Activated CD4-positive, alpha-beta T cell treated with anti-CD3 and anti-CD28 coated beads, Interleukin-2, amount 10 ng/mL, durations not matched to agents 7 days and 5 days (primary cell): ENCODE measurements around the gene PMEPA1. TPM values are rescaled to one million over a fixed set of nuclear protein-coding genes. Genes with fewer than 3 reads are reported as not detected.
A peak's percentile ranks its signal among the peaks of the same experiment; 100 is the strongest.

ENCODE experiments used
- CTCF ChIA-PET: fragments of 350-600 bp; sonication (Branson Sonifier 250); formaldehyde crosslinking; loops from one replicate; lab custom pipeline; 2021; ENCODE audit warnings: antibody characterized with exemption; lab: Charles Lee
- POLR2A ChIA-PET: fragments of 350-600 bp; sonication (Branson Sonifier 250); formaldehyde crosslinking; loops from one replicate; lab custom pipeline; 2021; ENCODE audit warnings: antibody characterized with exemption; lab: Charles Lee
- DNase-seq: peaks from one replicate; pipeline ENCODE4 v3.0.0-alpha.2; 2020
- H3K27ac Mint-ChIP-seq: one replicate; pipeline ENCODE4 v1.8.0; 2021; ENCODE audit warnings: mild to moderate bottlenecking, moderate library complexity, mixed read lengths
- H3K27me3 Mint-ChIP-seq: one replicate; pipeline ENCODE4 v1.8.0; 2021; ENCODE audit warnings: mixed read lengths
- H3K36me3 Mint-ChIP-seq: one replicate; pipeline ENCODE4 v1.8.0; 2021; ENCODE audit warnings: low read depth, mixed read lengths
- H3K4me1 Mint-ChIP-seq: one replicate; pipeline ENCODE4 v1.8.0; 2021; ENCODE audit warnings: mixed read lengths
- H3K4me3 Mint-ChIP-seq: one replicate; pipeline ENCODE4 v1.8.0; 2021; ENCODE audit warnings: mild to moderate bottlenecking, moderate library complexity, mixed read lengths
- H3K9me3 Mint-ChIP-seq: one replicate; pipeline ENCODE4 v1.8.0; 2021; ENCODE audit warnings: mixed read lengths
- total RNA-seq, 2 experiments: library from RNA; stranded (reverse); gene quantifications; one replicate each; pipeline ENCODE4 v1.2.3, GENCODE V29; 2021

The PMEPA1 gene
- total RNA-seq, 2 experiments from 2014 or later, result 0.72 to 1.1 TPM

DNA sequence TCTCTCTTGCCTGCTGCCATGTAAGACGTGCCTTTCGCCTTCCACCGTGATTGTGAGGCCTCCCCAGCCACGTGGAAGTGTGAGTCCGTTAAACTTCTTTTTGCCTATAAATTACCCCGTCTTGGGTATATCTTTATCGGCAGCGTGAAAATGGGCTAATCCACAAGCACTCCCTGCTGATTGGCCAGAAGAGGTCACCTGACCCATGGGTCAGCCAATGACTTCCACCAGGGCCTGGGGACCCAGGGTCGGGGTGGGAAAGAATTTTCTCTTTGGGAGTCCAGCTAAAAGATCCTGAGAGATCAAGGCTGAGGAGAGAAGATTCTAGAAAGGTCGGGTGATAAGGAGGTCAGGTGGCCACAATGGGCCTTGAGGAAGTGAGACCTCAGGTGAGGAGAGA, 106.7 kb downstream of the PMEPA1 start:
- no peak overlapping the region for H3K27ac Mint-ChIP-seq
- H3K36me3 Mint-ChIP-seq, result peaks cover 15% of the 10 kb centered on the region
- ChIA-PET CTCF (interaction anchor here (0.6 kb wide), 1 partner anchor 87 kb away, joined by 3 read pairs; no protein-coding TSS in a partner anchor), POLR2A (no interaction called here)
- no peaks in the 10 kb centered on the region for H3K9me3 Mint-ChIP-seq
- H3K27me3 Mint-ChIP-seq, result peaks cover 8% of the 10 kb centered on the region
- peaks cover 35% of the 10 kb centered on the region for H3K4me1 Mint-ChIP-seq
- no peak for DNase-seq
- H3K4me3 Mint-ChIP-seq, result no peak overlapping the region

DNA sequence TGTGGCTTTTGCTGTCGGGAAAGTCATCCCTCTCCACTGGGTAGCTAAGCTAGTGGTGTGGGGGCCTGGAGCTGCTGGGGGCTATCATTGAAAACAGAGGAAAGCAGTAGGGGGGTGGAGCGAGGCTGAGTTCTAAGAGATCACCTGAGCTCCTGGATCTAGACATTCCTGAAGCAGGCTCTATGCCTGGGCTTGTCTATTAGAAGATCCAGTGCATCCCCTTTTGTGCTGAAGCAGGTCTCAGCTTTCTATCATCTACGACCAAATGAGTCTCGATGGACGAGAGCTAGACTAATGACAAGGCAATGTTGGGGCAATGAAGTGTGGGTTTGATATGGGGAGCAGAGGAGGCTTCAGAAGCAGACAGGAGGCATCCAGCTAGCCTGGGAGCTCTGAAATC, 108.1 kb downstream of the PMEPA1 start:
- CTCF ChIA-PET, result interaction anchor here (0.6 to 1.7 kb wide), 4 partner anchors 9 to 81 kb away, joined by 3 to 8 read pairs (median 4); partner anchors contain the start of gene ZBP1
- Mint-ChIP-seq H3K4me3 (no peak overlapping the region), H3K9me3 (no peaks in the 10 kb centered on the region), H3K27ac (no peak overlapping the region), H3K4me1 (peaks cover 35% of the 10 kb centered on the region), H3K27me3 (peaks cover 8% of the 10 kb centered on the region), H3K36me3 (peaks cover 6% of the 10 kb centered on the region)
- POLR2A ChIA-PET, result no interaction called here
- no peak for DNase-seq

DNA sequence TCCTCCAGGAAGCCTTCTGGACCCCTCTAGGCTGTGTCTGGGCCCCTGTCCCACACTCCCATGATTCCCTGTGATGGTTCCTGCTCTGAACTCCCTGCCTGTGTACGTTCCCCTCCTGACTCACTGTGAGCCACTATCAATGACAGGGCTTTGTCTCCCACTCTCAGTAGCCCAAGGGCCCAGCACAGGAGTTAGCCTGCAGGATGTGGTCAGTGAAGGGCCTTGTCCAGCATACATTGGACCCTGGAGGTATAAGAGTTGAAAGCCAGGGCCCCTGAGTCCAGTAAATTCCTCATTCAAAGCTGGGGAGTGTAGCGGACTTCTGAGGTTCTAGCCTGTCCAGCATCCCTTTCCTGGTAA, 108.6 kb downstream of the PMEPA1 start:
- Mint-ChIP-seq H3K27ac (peak overlapping the region; percentile 25), H3K36me3 (peaks cover 6% of the 10 kb centered on the region), H3K27me3 (peaks cover 8% of the 10 kb centered on the region), H3K4me1 (peaks cover 34% of the 10 kb centered on the region), H3K4me3 (no peak overlapping the region), H3K9me3 (no peaks in the 10 kb centered on the region)
- POLR2A ChIA-PET, result no interaction called here
- CTCF ChIA-PET, result interaction anchor here (0.6 to 1.7 kb wide), 5 partner anchors 9 to 82 kb away, joined by 3 to 8 read pairs (median 3); partner anchors contain the start of gene ZBP1
- DNase-seq, result no peak

DNA sequence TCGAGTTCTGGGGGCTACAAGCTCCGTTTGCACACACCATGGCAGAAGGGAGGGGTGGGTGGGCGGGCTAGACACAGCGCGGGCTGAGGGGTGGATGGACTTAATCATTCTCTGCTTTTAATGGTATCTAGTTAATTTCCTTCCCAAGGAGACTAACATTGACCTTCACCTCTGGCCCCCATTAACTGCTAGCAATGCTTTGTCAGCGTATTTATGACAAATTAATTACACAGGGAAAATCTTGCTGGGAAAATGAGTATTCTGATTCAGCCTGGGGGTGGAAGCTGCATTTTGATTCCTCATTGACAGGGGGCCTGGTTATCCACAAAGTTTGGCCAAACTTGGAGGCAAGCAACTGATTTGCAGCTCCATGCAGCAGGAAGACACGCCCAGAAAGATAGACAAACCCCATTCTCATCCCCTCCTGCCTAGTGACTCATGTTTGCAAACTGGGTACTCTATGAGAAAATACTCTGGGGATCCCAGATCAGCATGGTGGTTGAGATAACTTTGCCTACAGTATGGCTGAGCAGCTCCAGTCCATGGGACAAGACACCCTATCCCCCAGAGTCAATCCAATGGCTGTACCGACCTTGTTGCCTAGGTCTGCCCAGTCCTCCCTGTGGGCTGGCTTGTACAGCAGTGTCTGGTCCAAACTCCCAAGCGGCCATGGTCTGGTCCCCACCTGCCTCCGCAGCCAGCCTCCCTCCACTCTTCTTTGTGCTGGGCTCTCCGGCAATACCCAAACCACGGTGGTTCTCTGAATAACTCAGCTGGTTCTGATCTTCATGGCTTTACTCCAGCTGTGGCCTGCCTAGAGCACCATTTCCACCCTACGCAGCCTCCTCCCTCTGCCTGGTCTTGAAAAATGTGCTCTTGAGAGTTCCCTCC, 109.2 kb downstream of the PMEPA1 start:
- Mint-ChIP-seq H3K27me3 (peaks cover 10% of the 10 kb centered on the region), H3K9me3 (no peaks in the 10 kb centered on the region), H3K4me1 (peaks cover 30% of the 10 kb centered on the region), H3K36me3 (peaks cover 4% of the 10 kb centered on the region), H3K4me3 (no peak overlapping the region), H3K27ac (peak overlapping the region; percentile 25)
- no peak for DNase-seq
- ChIA-PET CTCF (interaction anchor here (0.9 to 1.7 kb wide), 3 partner anchors 9 to 22 kb away, joined by 3 to 8 read pairs (median 4); no protein-coding TSS in a partner anchor), POLR2A (no interaction called here)

DNA sequence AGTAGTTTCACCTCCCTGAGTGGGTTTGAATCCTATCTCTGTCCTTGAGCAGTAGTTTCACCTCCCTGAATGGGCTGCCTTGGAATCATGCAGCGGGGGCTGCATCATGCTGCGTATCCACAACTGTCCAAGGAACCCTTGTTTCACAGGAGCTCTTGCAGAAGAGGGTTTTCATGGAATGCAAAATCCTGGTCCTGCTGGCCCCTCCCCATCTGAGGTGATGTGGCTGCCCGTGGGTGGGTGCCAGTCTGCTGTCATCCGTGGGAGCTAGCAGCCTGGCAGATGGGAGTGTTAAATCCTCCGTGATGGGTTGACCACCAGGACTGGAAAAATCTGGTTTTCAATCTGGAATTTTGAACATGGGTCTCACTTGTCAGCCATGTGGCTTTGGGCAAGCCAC, 111.3 kb downstream of the PMEPA1 start:
- Mint-ChIP-seq H3K27me3 (peaks cover 12% of the 10 kb centered on the region), H3K27ac (no peak overlapping the region), H3K36me3 (no peaks in the 10 kb centered on the region), H3K9me3 (no peaks in the 10 kb centered on the region), H3K4me1 (peaks cover 21% of the 10 kb centered on the region), H3K4me3 (no peak overlapping the region)
- POLR2A ChIA-PET, result interaction anchor here (0.6 kb wide), 1 partner anchor 414 kb away, joined by 8 read pairs; no protein-coding TSS in a partner anchor
- DNase-seq, result no peak
- CTCF ChIA-PET, result interaction anchor here (1.8 to 3.9 kb wide), 2 partner anchors 21 to 24 kb away, joined by 4 to 16 read pairs; partner anchors contain the start of gene ZBP1

Other genes with a start within 250 kb of the PMEPA1 start
- gene CTCFL, start 184.9 kb downstream of the PMEPA1 start, total RNA-seq, result not detected
- not detected for gene PCK1, start 148.9 kb downstream of the PMEPA1 start, total RNA-seq
- 10 to 100 TPM; 28.3 to 31.4 TPM for gene ZBP1, start 89.6 kb downstream of the PMEPA1 start, total RNA-seq